Mesendoderm (in vitro differentiated cells): Measurements from ENCODE around the gene PHF19.

Source experiments
- DNase-seq: peaks from one replicate; pipeline ENCODE4 v3.0.0; 2013
- H2AK5ac ChIP-seq: 2 replicates; pipeline ENCODE4 v1.6.1; 2013; ENCODE audit warnings: low read length, inconsistent platforms
- H2BK120ac ChIP-seq: 2 replicates; pipeline ENCODE4 v1.6.1; 2013; ENCODE audit warnings: low read depth, mild to moderate bottlenecking, low read length, moderate library complexity, mixed read lengths
- H2BK15ac ChIP-seq: replicated peaks from 2 replicates; pipeline ENCODE4 v1.6.1; 2013; ENCODE audit warnings: low read depth, mild to moderate bottlenecking, moderate library complexity
- H2BK5ac ChIP-seq: 2 replicates; pipeline ENCODE4 v1.6.1; 2013; ENCODE audit warnings: low read length, inconsistent platforms
- H3K18ac ChIP-seq: 2 replicates; pipeline ENCODE4 v1.6.1; 2013; ENCODE audit warnings: mild to moderate bottlenecking, low read length, mixed read lengths
- H3K23ac ChIP-seq: one replicate; pipeline ENCODE4 v1.6.1; 2013; ENCODE audit warnings: low read length
- H3K27ac ChIP-seq: 2 replicates; pipeline ENCODE4 v1.5.1; 2013; ENCODE audit warnings: low read depth, mild to moderate bottlenecking, inconsistent platforms, low read length, moderate library complexity
- H3K27me3 ChIP-seq: 2 replicates; pipeline ENCODE4 v1.6.1; 2013; ENCODE audit warnings: low read length, control low read depth, mild to moderate bottlenecking, inconsistent platforms; ENCODE audit not compliant: insufficient read depth, poor library complexity
- H3K36me3 ChIP-seq: 2 replicates; pipeline ENCODE4 v1.6.1; 2013; ENCODE audit warnings: low read length, inconsistent platforms; ENCODE audit not compliant: control insufficient read depth, insufficient read depth
- H3K4ac ChIP-seq: one replicate; pipeline ENCODE4 v1.6.1; 2013; ENCODE audit warnings: low read depth, mild to moderate bottlenecking, low read length, moderate library complexity
- H3K4me1 ChIP-seq: 2 replicates; pipeline ENCODE4 v1.6.1; 2013; ENCODE audit warnings: low read depth, low read length, inconsistent platforms; ENCODE audit not compliant: control insufficient read depth
- H3K4me2 ChIP-seq: 2 replicates; pipeline ENCODE4 v1.6.1; 2013; ENCODE audit warnings: low read length
- H3K4me3 ChIP-seq: 2 replicates; pipeline ENCODE4 v1.5.1; 2013; ENCODE audit warnings: mild to moderate bottlenecking, low read length
- H3K56ac ChIP-seq: one replicate; pipeline ENCODE4 v1.6.1; 2013; ENCODE audit warnings: low read length
- H3K79me1 ChIP-seq: 2 replicates; pipeline ENCODE4 v1.6.1; 2013; ENCODE audit warnings: low read length, inconsistent platforms
- H3K79me2 ChIP-seq: 2 replicates; pipeline ENCODE4 v1.6.1; 2013; ENCODE audit warnings: mild to moderate bottlenecking, low read length; ENCODE audit not compliant: control insufficient read depth, insufficient read depth
- H3K9ac ChIP-seq: 2 replicates; pipeline ENCODE4 v1.6.1; 2013; ENCODE audit warnings: low read length, inconsistent platforms
- H4K5ac ChIP-seq: one replicate; pipeline ENCODE4 v1.6.1; 2013; ENCODE audit warnings: low read length
- H4K8ac ChIP-seq: one replicate; pipeline ENCODE4 v1.6.1; 2013; ENCODE audit warnings: low read depth, mild to moderate bottlenecking, control low read depth, low read length, moderate library complexity
- WGBS: extraction: QIAGEN DNeasy Blood & Tissue Kit; methylation state at CpG from one replicate; pipeline ENCODE4 v1.1.7; 2013; ENCODE audit warnings: low lambda C conversion rate, missing lambda C conversion rate; ENCODE audit not compliant: insufficient coverage; ENCODE audit errors: extremely low coverage; 5-methylcytosine and 5-hydroxymethylcytosine counted together

PHF19 gene

GRCh38 chr9:120885457-120885856, 8.5 kb upstream of the PHF19 start:
- Histone ChIP-seq H3K56ac (no peak overlapping the region), H3K9ac (no peak overlapping the region), H3K4me1 (no peaks in the 10 kb centered on the region), H3K36me3 (no peaks in the 10 kb centered on the region), H3K18ac (no peak overlapping the region), H2AK5ac (no peak overlapping the region), H3K27ac (no peak overlapping the region), H3K4me3 (no peak overlapping the region), H4K5ac (no peak overlapping the region), H3K4me2 (no peak overlapping the region), H3K79me2 (no peaks in the 10 kb centered on the region), H2BK5ac (no peak overlapping the region), H4K8ac (no peak overlapping the region), H2BK120ac (no peak overlapping the region), H3K4ac (no peak overlapping the region), H3K27me3 (no peaks in the 10 kb centered on the region), H3K23ac (no peak overlapping the region), H2BK15ac (no peak overlapping the region), H3K79me1 (no peaks in the 10 kb centered on the region)
- WGBS: no CpG with 5 or more reads among the region's 3 CpGs
- no peak for DNase-seq

- no CpG with 5 or more reads among the region's 3 CpGs for WGBS
- H2BK120ac ChIP-seq: no peak overlapping the region
Measured at GRCh38 chr9:120883608-120883996, 6.6 kb upstream of the PHF19 start.

GRCh38 chr9:120882935-120883607, 6.1 kb upstream of the PHF19 start:
- no peak overlapping the region for H2BK5ac ChIP-seq
- H3K27me3 ChIP-seq: no peaks in the 10 kb centered on the region
- no peak overlapping the region for H2BK15ac ChIP-seq
- H2AK5ac ChIP-seq: no peak overlapping the region
- no peak overlapping the region for H4K5ac ChIP-seq
- no peaks in the 10 kb centered on the region for H3K79me2 ChIP-seq
- no peaks in the 10 kb centered on the region for H3K4me1 ChIP-seq
- H4K8ac ChIP-seq: no peak overlapping the region
- no peak overlapping the region for H3K4me3 ChIP-seq
- H3K9ac ChIP-seq: no peak overlapping the region
- no peak overlapping the region for H3K23ac ChIP-seq
- H3K56ac ChIP-seq: no peak overlapping the region
- H3K18ac ChIP-seq: no peak overlapping the region
- no CpG with 5 or more reads among the region's 10 CpGs for WGBS
- no peak overlapping the region for H3K27ac ChIP-seq
- no peaks in the 10 kb centered on the region for H3K79me1 ChIP-seq
- no peak overlapping the region for H3K4me2 ChIP-seq
- no peaks in the 10 kb centered on the region for H3K36me3 ChIP-seq
- DNase-seq: no peak
- no peak overlapping the region for H3K4ac ChIP-seq
- no peak overlapping the region for H2BK120ac ChIP-seq

More at GRCh38 chr9:120883608-120883996, 6.6 kb upstream of the PHF19 start:
- Histone ChIP-seq H2BK15ac (no peak overlapping the region), H4K5ac (no peak overlapping the region), H2BK5ac (no peak overlapping the region), H3K4ac (no peak overlapping the region), H3K79me1 (no peaks in the 10 kb centered on the region), H3K4me3 (no peak overlapping the region), H3K56ac (no peak overlapping the region), H3K27me3 (no peaks in the 10 kb centered on the region), H3K36me3 (no peaks in the 10 kb centered on the region), H2AK5ac (no peak overlapping the region), H4K8ac (no peak overlapping the region), H3K27ac (no peak overlapping the region), H3K4me2 (no peak overlapping the region), H3K79me2 (no peaks in the 10 kb centered on the region), H3K23ac (no peak overlapping the region), H3K18ac (no peak overlapping the region), H3K4me1 (no peaks in the 10 kb centered on the region), H3K9ac (no peak overlapping the region)
- DNase-seq: no peak

GRCh38 chr9:120879446-120879845, 2.5 kb upstream of the PHF19 start:
- Histone ChIP-seq H3K18ac (no peak overlapping the region), H3K4me1 (peaks cover 3% of the 10 kb centered on the region), H2AK5ac (no peak overlapping the region), H3K4ac (no peak overlapping the region), H3K23ac (no peak overlapping the region), H3K36me3 (no peaks in the 10 kb centered on the region), H3K27ac (no peak overlapping the region), H3K79me2 (no peaks in the 10 kb centered on the region), H2BK120ac (no peak overlapping the region), H3K4me2 (no peak overlapping the region), H3K9ac (no peak overlapping the region), H2BK5ac (no peak overlapping the region), H3K79me1 (no peaks in the 10 kb centered on the region), H3K27me3 (peaks cover 2% of the 10 kb centered on the region), H2BK15ac (no peak overlapping the region), H4K5ac (no peak overlapping the region), H4K8ac (no peak overlapping the region), H3K4me3 (no peak overlapping the region), H3K56ac (no peak overlapping the region)
- DNase-seq: no peak
- no CpG with 5 or more reads among the region's 6 CpGs for WGBS

GRCh38 chr9:120878188-120879130, 1.5 kb upstream of the PHF19 start:
- no peak overlapping the region for H2BK15ac ChIP-seq
- H2BK5ac ChIP-seq: no peak overlapping the region
- H3K27me3 ChIP-seq: peaks cover 2% of the 10 kb centered on the region
- WGBS: no CpG with 5 or more reads among the region's 8 CpGs
- no peak for DNase-seq
- H3K79me2 ChIP-seq: no peaks in the 10 kb centered on the region
- H4K8ac ChIP-seq: no peak overlapping the region
- no peak overlapping the region for H2BK120ac ChIP-seq
- H3K56ac ChIP-seq: no peak overlapping the region
- no peaks in the 10 kb centered on the region for H3K79me1 ChIP-seq
- H3K27ac ChIP-seq: no peak overlapping the region
- no peak overlapping the region for H3K4ac ChIP-seq
- no peak overlapping the region for H4K5ac ChIP-seq
- no peak overlapping the region for H3K4me3 ChIP-seq
- H3K18ac ChIP-seq: no peak overlapping the region
- H3K36me3 ChIP-seq: no peaks in the 10 kb centered on the region
- H3K4me2 ChIP-seq: no peak overlapping the region
- H3K4me1 ChIP-seq: peaks cover 5% of the 10 kb centered on the region
- no peak overlapping the region for H2AK5ac ChIP-seq
- H3K23ac ChIP-seq: no peak overlapping the region
- H3K9ac ChIP-seq: no peak overlapping the region
